Measurements from ENCODE around the gene AEBP2. TPM values are rescaled to one million over a fixed set of nuclear protein-coding genes. Genes with fewer than 3 reads are reported as not detected.
A peak's percentile ranks its signal among the peaks of the same experiment; 100 is the strongest.

The AEBP2 gene
- total RNA-seq, 1 experiment from 2014 or later, result 49.2 TPM

- Mint-ChIP-seq H3K4me1 (ENCODE audit: insufficient read depth, unreplicated experiment) (no peaks in the 10 kb centered on the region), H3K27ac (ENCODE audit: low read depth, unreplicated experiment) (no peak overlapping the region), H3K36me3 (ENCODE audit: insufficient read depth, unreplicated experiment) (peaks cover 50% of the 10 kb centered on the region), H3K27me3 (ENCODE audit: insufficient read depth, unreplicated experiment) (no peaks in the 10 kb centered on the region), H3K9me3 (ENCODE audit: unreplicated experiment) (no peaks in the 10 kb centered on the region), H3K4me3 (ENCODE audit: unreplicated experiment) (no peak overlapping the region)
- peak; percentile 27 for DNase-seq (ENCODE audit: unreplicated experiment)
- ChIA-PET CTCF (interaction anchor here (1.3 kb wide), 1 partner anchor 13 kb away, joined by 3 read pairs; no protein-coding TSS in a partner anchor), POLR2A (interaction anchor here (1.1 kb wide), 1 partner anchor 9 kb away, joined by 3 read pairs; no protein-coding TSS in a partner anchor)
- BruUV-seq (replicated peaks), result no TSS peak
- TF ChIP-seq, protein P1, sequence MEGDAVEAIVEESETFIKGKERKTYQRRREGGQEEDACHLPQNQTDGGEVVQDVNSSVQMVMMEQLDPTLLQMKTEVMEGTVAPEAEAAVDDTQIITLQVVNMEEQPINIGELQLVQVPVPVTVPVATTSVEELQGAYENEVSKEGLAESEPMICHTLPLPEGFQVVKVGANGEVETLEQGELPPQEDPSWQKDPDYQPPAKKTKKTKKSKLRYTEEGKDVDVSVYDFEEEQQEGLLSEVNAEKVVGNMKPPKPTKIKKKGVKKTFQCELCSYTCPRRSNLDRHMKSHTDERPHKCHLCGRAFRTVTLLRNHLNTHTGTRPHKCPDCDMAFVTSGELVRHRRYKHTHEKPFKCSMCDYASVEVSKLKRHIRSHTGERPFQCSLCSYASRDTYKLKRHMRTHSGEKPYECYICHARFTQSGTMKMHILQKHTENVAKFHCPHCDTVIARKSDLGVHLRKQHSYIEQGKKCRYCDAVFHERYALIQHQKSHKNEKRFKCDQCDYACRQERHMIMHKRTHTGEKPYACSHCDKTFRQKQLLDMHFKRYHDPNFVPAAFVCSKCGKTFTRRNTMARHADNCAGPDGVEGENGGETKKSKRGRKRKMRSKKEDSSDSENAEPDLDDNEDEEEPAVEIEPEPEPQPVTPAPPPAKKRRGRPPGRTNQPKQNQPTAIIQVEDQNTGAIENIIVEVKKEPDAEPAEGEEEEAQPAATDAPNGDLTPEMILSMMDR (IDR thresholded peaks at IDR 0.05; ENCODE audit: unreplicated experiment), result no peak
- intact Hi-C loops (cut with micrococcal nuclease), result no loop called here
Measured at GRCh38 chr12:19515179-19515578, 75.9 kb downstream of the AEBP2 start.

GRCh38 chr12:19517583-19517982 lies 78.3 kb downstream of the AEBP2 start:
- Mint-ChIP-seq H3K27me3 (ENCODE audit: insufficient read depth, unreplicated experiment) (no peaks in the 10 kb centered on the region), H3K36me3 (ENCODE audit: insufficient read depth, unreplicated experiment) (peaks cover 41% of the 10 kb centered on the region), H3K4me1 (ENCODE audit: insufficient read depth, unreplicated experiment) (no peaks in the 10 kb centered on the region), H3K4me3 (ENCODE audit: unreplicated experiment) (no peak overlapping the region), H3K27ac (ENCODE audit: low read depth, unreplicated experiment) (no peak overlapping the region), H3K9me3 (ENCODE audit: unreplicated experiment) (no peaks in the 10 kb centered on the region)
- TF ChIP-seq, protein P1 (IDR thresholded peaks at IDR 0.05; ENCODE audit: unreplicated experiment), result no peak
- POLR2A ChIA-PET, result no interaction called here
- CTCF ChIA-PET, result no interaction called here
- BruUV-seq (replicated peaks), result no TSS peak
- no peak for DNase-seq (ENCODE audit: unreplicated experiment)
- intact Hi-C loops (cut with micrococcal nuclease), result no loop called here

GRCh38 chr12:19518209-19518608 lies 78.9 kb downstream of the AEBP2 start:
- BruUV-seq (replicated peaks), result no TSS peak
- Mint-ChIP-seq H3K27me3 (ENCODE audit: insufficient read depth, unreplicated experiment) (no peaks in the 10 kb centered on the region), H3K4me3 (ENCODE audit: unreplicated experiment) (no peak overlapping the region), H3K9me3 (ENCODE audit: unreplicated experiment) (no peaks in the 10 kb centered on the region), H3K4me1 (ENCODE audit: insufficient read depth, unreplicated experiment) (no peaks in the 10 kb centered on the region), H3K36me3 (ENCODE audit: insufficient read depth, unreplicated experiment) (peaks cover 35% of the 10 kb centered on the region), H3K27ac (ENCODE audit: low read depth, unreplicated experiment) (no peak overlapping the region)
- intact Hi-C loops (cut with micrococcal nuclease), result no loop called here
- ChIA-PET POLR2A (no interaction called here), CTCF (no interaction called here)
- DNase-seq (ENCODE audit: unreplicated experiment), result no peak
- TF ChIP-seq, protein P1 (IDR thresholded peaks at IDR 0.05; ENCODE audit: unreplicated experiment), result no peak

DNA sequence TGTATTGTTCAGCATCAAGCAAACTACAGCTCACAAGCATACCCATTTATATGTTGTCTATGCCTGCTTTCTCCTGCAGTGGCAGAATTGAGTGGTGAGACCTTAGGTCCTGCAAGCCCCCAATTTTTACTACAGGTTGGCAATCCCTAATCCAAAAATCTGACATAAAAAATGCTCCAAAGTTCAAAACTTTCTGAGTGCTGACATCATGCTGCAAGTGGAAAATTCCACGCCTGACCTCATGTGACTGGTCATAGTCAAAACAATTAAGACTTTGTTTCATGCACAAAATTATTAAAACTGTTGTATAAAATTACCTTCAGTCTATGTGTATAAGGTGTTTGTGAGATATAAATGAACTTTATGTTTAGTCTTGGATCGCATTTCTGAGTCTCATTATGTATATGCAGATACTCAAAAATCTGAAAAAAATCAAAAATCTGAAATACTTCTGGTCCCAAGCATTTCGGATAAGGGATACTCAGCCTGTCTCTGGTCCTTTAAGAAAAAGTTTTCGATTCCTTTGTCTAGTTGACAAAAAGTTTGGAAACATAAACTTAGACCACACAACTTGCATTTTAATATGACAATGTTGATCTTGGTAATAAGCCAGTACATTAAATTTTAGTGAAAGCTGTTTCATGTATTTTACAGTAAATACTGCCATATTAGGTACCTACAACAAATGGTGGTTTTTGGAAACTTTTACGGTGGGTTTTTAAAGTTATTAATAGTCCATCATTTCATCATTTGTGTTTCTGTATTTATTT lies 81.5 kb downstream of the AEBP2 start:
- Mint-ChIP-seq H3K4me1 (ENCODE audit: insufficient read depth, unreplicated experiment) (no peaks in the 10 kb centered on the region), H3K27me3 (ENCODE audit: insufficient read depth, unreplicated experiment) (no peaks in the 10 kb centered on the region), H3K9me3 (ENCODE audit: unreplicated experiment) (no peaks in the 10 kb centered on the region), H3K4me3 (ENCODE audit: unreplicated experiment) (no peak overlapping the region), H3K36me3 (ENCODE audit: insufficient read depth, unreplicated experiment) (peaks cover 25% of the 10 kb centered on the region), H3K27ac (ENCODE audit: low read depth, unreplicated experiment) (no peak overlapping the region)
- CTCF ChIA-PET, result interaction anchor here (0.6 to 1.2 kb wide), 2 partner anchors 12 to 14 kb away, joined by 4 read pairs; no protein-coding TSS in a partner anchor
- POLR2A ChIA-PET, result interaction anchor here (0.7 kb wide), 1 partner anchor 8 kb away, joined by 3 read pairs; no protein-coding TSS in a partner anchor
- intact Hi-C loops (cut with micrococcal nuclease), result no loop called here
- DNase-seq (ENCODE audit: unreplicated experiment), result no peak
- TF ChIP-seq, protein P1 (IDR thresholded peaks at IDR 0.05; ENCODE audit: unreplicated experiment), result no peak
- BruUV-seq (replicated peaks), result no TSS peak

Measured in MCF 10A (cell line).